ENCODE data around the gene TFEB. TPM values are rescaled to one million over a fixed set of nuclear protein-coding genes. Genes with fewer than 3 reads are reported as not detected.
A peak's percentile ranks its signal among the peaks of the same experiment; 100 is the strongest.

TFEB gene
- total RNA-seq (2012; rRNA removed) = 2.0 TPM in 2 replicates

DNA sequence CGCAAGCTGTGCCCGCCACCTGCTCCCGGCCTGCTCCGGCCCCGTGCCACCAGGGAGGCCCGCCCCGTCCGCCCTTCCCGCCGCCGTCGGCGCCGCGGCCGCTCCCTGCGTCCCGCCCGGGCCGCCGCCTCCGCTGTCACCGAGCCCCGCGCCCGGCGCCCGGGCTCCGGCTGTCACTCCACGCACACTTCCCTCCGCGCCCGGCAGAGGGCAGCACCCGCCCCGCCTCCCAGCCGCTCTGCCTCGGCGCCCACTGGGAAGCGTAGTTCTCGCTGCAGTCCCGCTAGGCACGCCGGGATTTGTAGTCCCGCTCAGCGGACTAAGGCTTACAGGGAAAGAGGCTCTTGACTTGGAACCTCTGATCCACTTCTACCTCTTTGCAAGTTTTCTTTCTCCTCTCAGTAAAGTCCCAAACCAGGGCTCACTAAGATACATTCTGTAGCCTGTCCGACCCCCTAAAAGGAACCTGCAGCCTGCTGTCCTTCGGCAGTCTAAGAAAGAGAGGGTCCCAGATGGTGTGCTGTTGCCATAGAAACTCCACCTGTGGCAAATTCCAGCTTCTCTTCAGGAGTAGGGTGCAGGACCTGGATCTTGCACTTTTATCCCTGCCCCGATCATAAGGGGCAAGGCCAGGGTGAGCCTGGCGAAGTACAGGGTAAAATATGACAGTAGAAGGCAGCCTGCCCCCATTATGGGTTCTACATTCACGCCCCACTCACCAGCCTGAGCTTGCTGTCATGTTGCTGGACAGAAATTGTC is at the start of gene TFEB:
Gene TFEB (minus strand): TSS at position 182 of the 759 bp plus-strand sequence. CDS start 44,395 bp downstream, outside the sequence.
- Histone ChIP-seq H3K9ac (ENCODE audit: low read depth, low read length) (peak within 1 kb of the TSS; percentile 57), H3K4me1 (ENCODE audit: control insufficient read depth, insufficient read depth, low read length) (peaks cover 20% of the 10 kb centered on the region)

DNA sequence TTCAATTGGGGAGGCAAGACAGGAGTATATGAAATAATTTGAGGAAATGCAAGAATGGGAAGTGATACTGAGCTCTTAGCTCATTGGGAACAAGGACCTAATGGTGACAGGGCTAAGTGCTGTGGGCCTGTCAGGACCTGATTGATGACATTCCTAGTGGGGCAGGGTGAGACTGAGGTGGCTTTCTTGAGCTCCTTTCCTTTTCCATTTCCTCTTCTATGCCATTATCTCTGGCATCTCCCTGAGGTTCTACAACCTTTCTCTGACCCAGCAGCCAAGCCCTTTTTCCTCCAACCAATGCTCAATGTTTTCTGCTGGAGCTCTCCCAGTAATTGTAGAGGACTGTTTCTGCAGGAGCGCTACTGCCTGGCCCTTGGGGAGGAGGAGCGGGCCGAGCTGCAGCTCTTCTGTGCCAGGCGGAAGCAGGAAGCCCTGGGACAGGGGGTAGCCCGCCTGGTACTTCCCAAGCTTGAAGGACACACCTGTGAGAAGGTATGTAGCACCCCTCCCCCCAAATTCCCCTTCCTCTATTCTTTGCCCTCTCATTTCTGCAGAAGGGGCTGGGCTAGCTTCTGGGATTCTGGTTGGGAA is 49.3 kb upstream of the TFEB start:
- Histone ChIP-seq H3K4me1 (ENCODE audit: control insufficient read depth, insufficient read depth, low read length) (peaks cover 22% of the 10 kb centered on the region), H3K9me3 (replicated peaks; ENCODE audit: low read length) (no peaks in the 10 kb centered on the region), H3K36me3 (ENCODE audit: insufficient read depth, low read length) (peaks cover 9% of the 10 kb centered on the region), H3K4me3 (ENCODE audit: low read length) (no peak overlapping the region), H3K4me2 (ENCODE audit: low read length) (no peak overlapping the region), H3K27me3 (ENCODE audit: control insufficient read depth, insufficient read depth, low read length) (no peaks in the 10 kb centered on the region), H3K9ac (ENCODE audit: low read depth, low read length) (no peak overlapping the region)

More for the DNA sequence above, at the start of gene TFEB:
- peak within 1 kb of the TSS; percentile 90 for H3K4me2 ChIP-seq (ENCODE audit: low read length)
- peak within 1 kb of the TSS; percentile 74 for H3K4me3 ChIP-seq (ENCODE audit: low read length)
- H3K9me3 ChIP-seq (replicated peaks; ENCODE audit: low read length) = no peaks in the 10 kb centered on the region
- no peaks in the 10 kb centered on the region for H3K36me3 ChIP-seq (ENCODE audit: insufficient read depth, low read length)
- peaks cover 16% of the 10 kb centered on the region for H3K27me3 ChIP-seq (ENCODE audit: control insufficient read depth, insufficient read depth, low read length)

DNA sequence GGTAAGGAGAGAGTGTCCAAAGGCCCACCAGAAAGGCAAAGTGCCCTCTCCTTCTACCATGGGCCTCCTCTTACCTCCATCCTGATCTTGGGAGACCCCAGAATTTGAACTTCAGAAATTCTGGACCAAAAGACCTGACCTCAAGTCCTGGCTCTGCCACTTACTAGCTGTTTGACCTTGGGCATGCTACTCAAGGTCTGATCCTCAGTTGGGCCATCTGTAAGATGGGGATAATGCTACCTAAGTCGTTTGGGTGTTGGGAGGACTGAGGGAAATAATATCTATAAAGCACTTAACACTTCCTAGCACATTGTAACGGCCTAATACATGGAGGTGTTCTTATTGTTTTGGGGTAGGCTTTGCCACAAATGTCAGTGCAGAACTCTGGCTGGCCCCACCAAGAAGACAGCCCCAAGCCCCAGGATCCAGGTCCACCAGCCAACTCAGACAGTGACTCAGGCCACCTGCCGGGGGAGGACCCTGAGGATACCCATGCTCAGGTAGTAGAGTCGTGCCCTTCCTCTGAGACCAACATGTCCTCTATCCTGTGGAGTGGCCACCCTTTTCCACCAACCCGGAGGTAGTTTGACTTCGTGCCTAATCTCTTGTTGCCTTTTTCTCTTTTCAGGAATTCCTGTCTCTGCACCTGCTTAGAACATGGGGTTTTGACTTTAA is 47.8 kb upstream of the TFEB start:
- H3K9ac ChIP-seq (ENCODE audit: low read depth, low read length) = no peak overlapping the region
- H3K4me2 ChIP-seq (ENCODE audit: low read length) = no peak overlapping the region
- no peaks in the 10 kb centered on the region for H3K27me3 ChIP-seq (ENCODE audit: control insufficient read depth, insufficient read depth, low read length)
- H3K9me3 ChIP-seq (replicated peaks; ENCODE audit: low read length) = no peaks in the 10 kb centered on the region
- H3K36me3 ChIP-seq (ENCODE audit: insufficient read depth, low read length) = no peaks in the 10 kb centered on the region
- no peak overlapping the region for H3K4me3 ChIP-seq (ENCODE audit: low read length)
- peaks cover 22% of the 10 kb centered on the region for H3K4me1 ChIP-seq (ENCODE audit: control insufficient read depth, insufficient read depth, low read length)

DNA sequence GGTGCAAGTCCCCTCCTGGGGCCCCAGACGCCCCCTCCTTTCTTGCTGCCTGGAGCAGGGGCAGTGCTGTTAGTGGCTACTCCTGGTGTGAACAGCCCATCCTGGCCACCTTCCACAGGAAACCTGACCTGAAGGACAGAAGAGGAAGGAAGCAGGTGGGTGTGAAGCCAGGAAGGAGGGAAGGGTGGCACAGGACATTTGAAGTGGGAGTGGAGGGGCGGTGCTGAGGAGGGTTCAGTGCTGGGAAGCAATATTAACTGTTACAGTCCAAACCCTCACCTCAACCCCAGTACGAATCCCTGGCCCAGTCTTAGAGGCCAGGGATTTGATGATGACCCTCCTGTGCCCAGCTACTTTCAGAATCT is 45.9 kb upstream of the TFEB start:
- peak overlapping the region; percentile 80 for H3K4me3 ChIP-seq (ENCODE audit: low read length)
- peak overlapping the region; percentile 98 for H3K4me2 ChIP-seq (ENCODE audit: low read length)
- H3K4me1 ChIP-seq (ENCODE audit: control insufficient read depth, insufficient read depth, low read length) = peaks cover 22% of the 10 kb centered on the region
- H3K27me3 ChIP-seq (ENCODE audit: control insufficient read depth, insufficient read depth, low read length) = no peaks in the 10 kb centered on the region
- no peak overlapping the region for H3K9ac ChIP-seq (ENCODE audit: low read depth, low read length)
- H3K9me3 ChIP-seq (replicated peaks; ENCODE audit: low read length) = no peaks in the 10 kb centered on the region
- no peaks in the 10 kb centered on the region for H3K36me3 ChIP-seq (ENCODE audit: insufficient read depth, low read length)

DNA sequence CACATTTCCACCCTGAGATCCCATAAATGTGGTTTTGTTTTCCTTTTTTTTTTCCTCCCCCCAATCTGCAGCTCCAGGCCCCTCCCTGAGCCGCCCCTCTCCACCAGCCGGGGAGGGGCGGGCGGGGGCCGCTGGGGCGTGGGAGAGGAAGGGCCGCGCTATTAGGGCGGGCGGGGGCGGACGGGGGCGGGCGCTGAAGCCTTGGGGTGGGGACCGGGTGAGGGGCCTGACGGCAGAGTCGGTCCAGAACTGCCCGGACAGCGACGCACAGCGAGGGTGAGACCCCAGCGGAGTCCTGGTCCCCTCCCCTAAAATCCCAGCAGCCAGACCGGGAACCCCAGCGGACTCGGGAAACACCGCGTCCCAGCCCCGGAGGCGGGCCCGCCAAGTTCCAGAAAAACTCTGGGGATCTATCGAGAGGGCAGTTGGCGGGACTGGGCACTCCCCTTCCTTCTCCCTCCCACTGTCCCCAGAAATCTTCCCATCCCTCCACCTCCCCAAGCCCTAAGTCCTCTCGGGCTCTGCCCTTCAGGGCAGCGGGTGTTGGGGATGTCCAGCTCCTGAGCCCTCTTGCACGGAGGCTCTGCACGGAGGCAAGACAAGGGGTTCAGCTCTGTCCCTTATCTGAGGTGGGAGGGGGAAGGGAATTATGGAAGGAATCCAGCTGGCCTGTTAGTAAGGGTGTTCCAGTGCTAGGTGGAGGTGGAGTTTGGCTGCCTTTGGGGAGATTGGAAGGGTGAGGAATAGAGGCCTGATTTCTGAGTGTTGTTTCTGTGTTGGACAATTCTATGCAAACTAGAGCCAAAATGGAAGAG is 45.4 kb upstream of the TFEB start, which contains the start of gene PRICKLE4:
Gene PRICKLE4 (plus strand): TSS at position 232 of the 815 bp plus-strand sequence. CDS start 2,692 bp downstream, outside the sequence.
- peak within 1 kb of the TSS; percentile 81 for H3K9ac ChIP-seq (ENCODE audit: low read depth, low read length)
- H3K4me1 ChIP-seq (ENCODE audit: control insufficient read depth, insufficient read depth, low read length) = peaks cover 19% of the 10 kb centered on the region
- no peaks in the 10 kb centered on the region for H3K9me3 ChIP-seq (replicated peaks; ENCODE audit: low read length)
- peak within 1 kb of the TSS; percentile 98 for H3K4me2 ChIP-seq (ENCODE audit: low read length)
- H3K27me3 ChIP-seq (ENCODE audit: control insufficient read depth, insufficient read depth, low read length) = no peaks in the 10 kb centered on the region
- no peaks in the 10 kb centered on the region for H3K36me3 ChIP-seq (ENCODE audit: insufficient read depth, low read length)
- H3K4me3 ChIP-seq (ENCODE audit: low read length) = peak within 1 kb of the TSS; percentile 80

DNA sequence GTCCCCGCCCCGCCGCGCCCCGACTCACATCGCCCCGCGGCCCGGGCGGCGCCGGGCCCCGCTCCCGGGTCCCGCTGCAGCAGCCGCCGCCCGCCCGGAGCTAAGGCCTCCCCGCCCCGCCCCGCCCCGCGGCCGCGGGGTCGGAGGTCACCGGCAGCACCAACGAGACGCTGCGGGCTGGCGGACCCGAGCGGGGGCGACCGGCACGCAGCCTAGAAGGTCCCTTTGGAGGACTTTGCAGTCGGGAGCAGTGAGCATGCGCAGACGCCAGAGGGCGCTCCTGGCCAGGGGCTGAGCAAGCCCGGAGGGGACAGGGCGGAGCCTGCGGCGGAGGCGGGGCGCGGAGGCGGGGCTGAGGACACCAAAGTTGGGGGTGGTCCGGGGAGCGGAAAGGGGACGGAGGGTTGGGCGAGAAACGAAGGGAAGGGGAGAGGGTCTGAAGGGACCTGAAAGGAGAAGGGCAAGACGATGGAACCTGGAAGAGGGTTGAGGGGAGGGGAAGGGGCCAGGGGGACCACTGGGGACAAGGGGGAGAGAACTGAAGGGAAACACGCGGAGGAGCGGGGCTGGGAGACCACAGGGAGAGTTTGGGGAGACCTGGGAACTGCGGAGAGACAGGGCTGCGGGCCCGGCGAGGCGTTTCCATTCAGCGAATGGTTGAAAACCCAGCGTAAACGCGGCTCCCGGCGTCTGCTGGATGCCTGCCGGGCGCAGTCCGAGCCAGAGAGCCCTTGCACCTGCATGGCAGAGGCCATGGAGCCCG is 44.6 kb upstream of the TFEB start, which contains the start of gene FRS3:
Gene FRS3 (minus strand): TSS at position 113 of the 763 bp plus-strand sequence. CDS start 2,913 bp downstream, outside the sequence.
- Histone ChIP-seq H3K36me3 (ENCODE audit: insufficient read depth, low read length) (peaks cover 6% of the 10 kb centered on the region), H3K4me2 (ENCODE audit: low read length) (peak within 1 kb of the TSS; percentile 98), H3K9ac (ENCODE audit: low read depth, low read length) (peak within 1 kb of the TSS; percentile 81), H3K4me1 (ENCODE audit: control insufficient read depth, insufficient read depth, low read length) (peaks cover 15% of the 10 kb centered on the region), H3K9me3 (replicated peaks; ENCODE audit: low read length) (no peaks in the 10 kb centered on the region), H3K4me3 (ENCODE audit: low read length) (peak within 1 kb of the TSS; percentile 80), H3K27me3 (ENCODE audit: control insufficient read depth, insufficient read depth, low read length) (no peaks in the 10 kb centered on the region)

DNA sequence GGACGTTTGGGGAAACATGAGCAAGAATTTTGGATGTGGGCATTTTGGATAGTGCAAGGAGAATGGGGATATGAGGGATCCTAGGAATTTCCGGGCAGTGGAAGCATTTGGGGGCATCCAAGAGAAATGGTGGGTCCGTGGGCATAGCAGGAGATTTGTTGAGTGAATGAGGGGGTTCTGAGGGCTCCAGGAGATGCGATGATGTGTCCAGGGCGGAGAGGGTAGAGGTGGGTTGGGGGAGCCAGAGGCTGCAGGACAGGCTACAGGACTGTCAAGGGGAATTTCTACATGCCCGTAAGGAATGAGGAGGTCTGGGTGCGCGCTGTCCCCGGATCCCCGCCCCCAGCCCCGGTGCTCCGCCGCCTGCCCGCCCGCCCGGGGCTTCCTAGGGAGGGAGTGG is 43.9 kb upstream of the TFEB start:
- Histone ChIP-seq H3K4me3 (ENCODE audit: low read length) (peak overlapping the region; percentile 80), H3K4me1 (ENCODE audit: control insufficient read depth, insufficient read depth, low read length) (peaks cover 15% of the 10 kb centered on the region), H3K9ac (ENCODE audit: low read depth, low read length) (peak overlapping the region; percentile 81)

DNA sequence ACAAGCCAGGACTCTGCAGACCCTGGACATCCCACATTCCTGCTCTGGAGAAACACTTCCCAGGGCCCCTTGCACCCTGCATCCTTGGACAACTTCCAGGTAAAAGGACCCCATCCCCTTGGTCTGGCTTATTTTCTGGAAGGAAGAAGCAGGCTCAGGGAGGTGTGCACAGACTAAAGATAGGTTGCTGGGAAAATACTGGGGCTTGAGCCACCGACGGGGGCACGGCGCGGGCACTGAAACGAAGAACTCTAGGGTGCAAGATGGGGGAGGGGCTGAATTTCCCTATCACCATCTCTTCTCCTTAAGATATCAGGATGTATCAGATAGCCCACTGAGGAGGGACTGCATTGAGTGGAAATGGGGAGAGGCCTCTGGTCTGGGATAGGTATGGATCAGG is 43.5 kb upstream of the TFEB start:
- no peaks in the 10 kb centered on the region for H3K27me3 ChIP-seq (ENCODE audit: control insufficient read depth, insufficient read depth, low read length)
- peak overlapping the region; percentile 81 for H3K9ac ChIP-seq (ENCODE audit: low read depth, low read length)
- peak overlapping the region; percentile 87 for H3K4me2 ChIP-seq (ENCODE audit: low read length)
- H3K36me3 ChIP-seq (ENCODE audit: insufficient read depth, low read length) = peaks cover 7% of the 10 kb centered on the region
- peaks cover 15% of the 10 kb centered on the region for H3K4me1 ChIP-seq (ENCODE audit: control insufficient read depth, insufficient read depth, low read length)
- H3K9me3 ChIP-seq (replicated peaks; ENCODE audit: low read length) = no peaks in the 10 kb centered on the region
- H3K4me3 ChIP-seq (ENCODE audit: low read length) = peak overlapping the region; percentile 80

More for the DNA sequence above, 43.9 kb upstream of the TFEB start:
- Histone ChIP-seq H3K4me2 (ENCODE audit: low read length) (peak overlapping the region; percentile 87), H3K9me3 (replicated peaks; ENCODE audit: low read length) (no peaks in the 10 kb centered on the region), H3K27me3 (ENCODE audit: control insufficient read depth, insufficient read depth, low read length) (no peaks in the 10 kb centered on the region), H3K36me3 (ENCODE audit: insufficient read depth, low read length) (peaks cover 7% of the 10 kb centered on the region)

DNA sequence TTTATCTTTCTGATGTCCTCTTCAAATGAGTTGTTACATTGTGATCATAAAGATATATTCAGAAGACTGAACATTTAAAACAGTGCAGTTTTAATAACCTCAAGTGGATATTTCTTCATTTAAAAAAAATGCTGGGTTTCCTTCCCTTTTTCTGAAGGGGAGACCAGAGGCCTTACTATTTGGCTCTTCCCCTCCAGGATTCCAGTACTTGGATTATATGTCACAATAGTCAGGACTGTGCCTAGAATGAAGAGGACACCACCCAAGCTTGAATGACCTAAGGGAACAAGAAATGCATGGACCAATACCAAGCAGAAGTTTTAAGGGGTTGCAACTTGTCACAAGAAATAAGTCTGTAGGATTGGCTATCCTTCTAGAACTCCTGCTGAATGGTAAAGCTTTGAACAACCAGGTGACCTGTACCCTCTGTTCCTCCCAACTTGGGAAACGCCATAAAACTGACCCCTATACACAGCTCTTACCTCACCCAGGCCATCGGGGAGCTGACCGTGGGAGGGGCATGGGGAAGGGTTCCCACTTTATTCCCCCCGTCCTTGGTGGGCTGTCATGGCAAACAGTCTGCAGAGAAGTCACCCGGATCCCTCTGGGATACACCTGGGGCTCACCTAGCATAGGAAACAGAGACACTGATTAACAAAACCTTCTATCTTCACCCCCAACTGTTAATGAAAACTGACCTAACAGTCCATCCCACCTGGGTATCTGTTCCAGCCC is 42.3 kb upstream of the TFEB start:
- Histone ChIP-seq H3K4me3 (ENCODE audit: low read length) (no peak overlapping the region), H3K9ac (ENCODE audit: low read depth, low read length) (no peak overlapping the region), H3K27me3 (ENCODE audit: control insufficient read depth, insufficient read depth, low read length) (no peaks in the 10 kb centered on the region), H3K36me3 (ENCODE audit: insufficient read depth, low read length) (peaks cover 7% of the 10 kb centered on the region), H3K9me3 (replicated peaks; ENCODE audit: low read length) (no peaks in the 10 kb centered on the region), H3K4me1 (ENCODE audit: control insufficient read depth, insufficient read depth, low read length) (peaks cover 15% of the 10 kb centered on the region), H3K4me2 (ENCODE audit: low read length) (no peak overlapping the region)

DNA sequence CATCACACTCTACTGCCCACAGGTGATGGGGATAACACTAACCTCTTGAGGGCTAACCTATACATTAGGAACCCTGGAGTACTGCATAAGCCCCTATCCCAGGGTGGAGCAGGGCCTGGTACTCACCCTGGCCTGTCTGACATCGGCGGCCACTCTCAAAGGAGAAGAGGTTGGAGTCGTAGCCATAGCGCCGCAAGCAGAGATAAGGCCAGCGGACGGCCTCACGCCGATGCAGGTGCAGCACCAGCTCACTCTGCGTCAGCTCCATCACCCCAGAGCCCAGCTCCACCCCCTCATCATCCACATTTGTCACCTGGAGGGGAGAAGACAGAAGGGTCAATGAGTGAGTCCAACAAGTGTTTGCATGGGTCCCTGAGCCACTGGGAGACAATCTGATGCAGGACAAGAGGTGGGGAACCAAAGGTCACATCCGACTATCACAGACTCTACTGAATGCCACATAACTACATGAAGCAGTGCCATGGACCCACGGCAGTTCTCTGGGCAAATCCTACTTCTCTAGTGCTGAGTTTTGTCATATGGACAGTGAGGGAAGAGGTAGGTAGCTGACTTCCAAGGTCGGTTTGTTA is 40.0 kb upstream of the TFEB start:
- Histone ChIP-seq H3K36me3 (ENCODE audit: insufficient read depth, low read length) (peaks cover 20% of the 10 kb centered on the region), H3K9ac (ENCODE audit: low read depth, low read length) (no peak overlapping the region), H3K4me2 (ENCODE audit: low read length) (no peak overlapping the region), H3K4me1 (ENCODE audit: control insufficient read depth, insufficient read depth, low read length) (peaks cover 5% of the 10 kb centered on the region), H3K9me3 (replicated peaks; ENCODE audit: low read length) (no peaks in the 10 kb centered on the region), H3K4me3 (ENCODE audit: low read length) (no peak overlapping the region), H3K27me3 (ENCODE audit: control insufficient read depth, insufficient read depth, low read length) (no peaks in the 10 kb centered on the region)
